Neutrophil (primary cell): Measurements from ENCODE around the gene MFAP2.

Experiments used
- H3K27ac ChIP-seq: fragments of 200-600 bp; sonication (generic); 2 replicates; pipeline ENCODE4 v1.5.1; 2016; ENCODE audit warnings: mild to moderate bottlenecking, moderate library complexity
- H3K27me3 ChIP-seq: fragments of 200-600 bp; sonication (generic); 2 replicates; pipeline ENCODE4 v1.6.0; 2016; ENCODE audit warnings: mild to moderate bottlenecking
- H3K36me3 ChIP-seq: fragments of 200-600 bp; sonication (generic); 2 replicates; pipeline ENCODE4 v1.5.1; 2017
- H3K4me1 ChIP-seq, 2 experiments: fragments of 200-600 bp in 1 of 2; sonication (generic) in 1 of 2; 1 replicate in 1 of 2; 2 replicates in 1 of 2; pipeline versions ENCODE4 v1.5.1 to v1.6.1; 2013 to 2016; ENCODE audit warnings: low read depth in 1 of 2, low read length in 1 of 2, mild to moderate bottlenecking in 1 of 2, moderate library complexity in 1 of 2; ENCODE audit not compliant: control insufficient read depth in 1 of 2, insufficient read depth in 1 of 2
- H3K4me3 ChIP-seq, 2 experiments: fragments of 200-600 bp in 1 of 2; sonication (generic) in 1 of 2; 1 replicate in 1 of 2; 2 replicates in 1 of 2; pipeline ENCODE4 v1.5.1; 2013 to 2016; ENCODE audit warnings: low read depth in 1 of 2, low read length in 1 of 2, mild to moderate bottlenecking in 1 of 2, moderate library complexity in 1 of 2
- H3K9me3 ChIP-seq: fragments of 200-600 bp; sonication (generic); 2 replicates; pipeline ENCODE4 v1.5.1; 2016
- TF ChIP-seq, protein P1 (sequence below): fragments of 200-600 bp; sonication (generic); IDR thresholded peaks from 2 replicates; pipeline ENCODE4 v1.5.1; 2016; ENCODE audit warnings: antibody characterized with exemption

Gene MFAP2

DNA sequence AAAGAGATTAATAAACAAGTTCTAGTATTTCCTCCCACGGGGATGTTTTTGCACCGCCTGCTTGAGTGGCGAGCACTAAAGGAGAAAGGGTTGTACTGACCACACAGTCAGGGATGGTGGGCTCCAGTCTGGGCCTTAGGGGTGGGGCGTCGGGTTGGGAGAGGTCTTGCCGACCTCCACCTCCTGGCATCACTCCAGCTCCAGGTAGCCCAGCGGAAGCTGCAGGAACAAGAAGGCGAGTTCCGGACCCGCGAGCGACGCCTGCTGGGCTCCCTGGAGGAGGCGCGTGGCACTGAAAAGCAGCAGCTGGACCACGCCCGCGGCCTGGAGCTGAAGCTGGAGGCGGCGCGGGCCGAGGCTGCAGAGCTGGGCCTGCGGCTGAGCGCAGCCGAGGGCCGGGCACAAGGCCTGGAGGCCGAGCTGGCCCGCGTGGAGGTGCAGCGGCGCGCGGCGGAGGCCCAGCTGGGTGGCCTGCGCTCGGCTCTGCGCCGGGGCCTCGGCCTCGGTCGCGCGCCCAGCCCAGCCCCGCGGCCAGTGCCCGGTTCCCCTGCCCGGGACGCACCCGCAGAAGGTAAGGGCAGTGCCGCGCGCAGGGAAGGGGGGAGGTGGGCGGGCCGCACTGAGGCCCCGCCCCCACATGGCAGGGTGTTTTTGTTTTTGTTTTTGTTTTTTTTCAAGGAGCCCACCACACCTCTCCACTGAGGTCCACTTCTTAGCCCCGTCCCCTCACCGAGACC, 19.7 kb downstream of the MFAP2 start:
- no peak overlapping the region for H3K27ac ChIP-seq
- H3K4me1 ChIP-seq: peaks cover 4 to 6% of the 10 kb centered on the region in 2 experiments
- H3K4me3 ChIP-seq: peak overlapping the region; percentile 25 to 40
- no peaks in the 10 kb centered on the region for H3K27me3 ChIP-seq
- no peaks in the 10 kb centered on the region for H3K36me3 ChIP-seq
- TF ChIP-seq, protein P1, sequence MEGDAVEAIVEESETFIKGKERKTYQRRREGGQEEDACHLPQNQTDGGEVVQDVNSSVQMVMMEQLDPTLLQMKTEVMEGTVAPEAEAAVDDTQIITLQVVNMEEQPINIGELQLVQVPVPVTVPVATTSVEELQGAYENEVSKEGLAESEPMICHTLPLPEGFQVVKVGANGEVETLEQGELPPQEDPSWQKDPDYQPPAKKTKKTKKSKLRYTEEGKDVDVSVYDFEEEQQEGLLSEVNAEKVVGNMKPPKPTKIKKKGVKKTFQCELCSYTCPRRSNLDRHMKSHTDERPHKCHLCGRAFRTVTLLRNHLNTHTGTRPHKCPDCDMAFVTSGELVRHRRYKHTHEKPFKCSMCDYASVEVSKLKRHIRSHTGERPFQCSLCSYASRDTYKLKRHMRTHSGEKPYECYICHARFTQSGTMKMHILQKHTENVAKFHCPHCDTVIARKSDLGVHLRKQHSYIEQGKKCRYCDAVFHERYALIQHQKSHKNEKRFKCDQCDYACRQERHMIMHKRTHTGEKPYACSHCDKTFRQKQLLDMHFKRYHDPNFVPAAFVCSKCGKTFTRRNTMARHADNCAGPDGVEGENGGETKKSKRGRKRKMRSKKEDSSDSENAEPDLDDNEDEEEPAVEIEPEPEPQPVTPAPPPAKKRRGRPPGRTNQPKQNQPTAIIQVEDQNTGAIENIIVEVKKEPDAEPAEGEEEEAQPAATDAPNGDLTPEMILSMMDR: peak; percentile 55
- H3K9me3 ChIP-seq: no peaks in the 10 kb centered on the region

DNA sequence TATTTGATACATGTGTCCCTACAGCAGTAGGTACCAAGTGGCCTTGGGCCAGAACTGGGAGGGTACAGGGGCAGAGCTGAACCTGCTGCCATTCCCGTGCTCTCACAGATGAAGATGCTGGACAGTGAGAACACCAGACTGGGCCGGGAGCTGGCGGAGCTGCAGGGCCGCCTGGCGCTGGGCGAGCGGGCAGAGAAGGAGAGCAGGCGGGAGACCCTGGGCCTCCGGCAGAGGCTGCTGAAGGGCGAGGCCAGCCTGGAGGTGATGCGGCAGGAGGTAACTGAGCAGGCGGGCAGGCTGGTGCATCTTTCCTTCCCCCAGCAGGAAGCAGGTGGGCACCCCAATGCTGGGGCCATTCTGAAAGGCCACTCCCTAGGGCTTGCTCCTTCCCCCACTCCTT, 21.9 kb downstream of the MFAP2 start:
- Histone ChIP-seq H3K36me3 (no peaks in the 10 kb centered on the region), H3K4me1 (peaks cover 4 to 6% of the 10 kb centered on the region in 2 experiments), H3K9me3 (no peaks in the 10 kb centered on the region), H3K27me3 (no peaks in the 10 kb centered on the region), H3K4me3 (no peak overlapping the region), H3K27ac (no peak overlapping the region)
- TF ChIP-seq, protein P1: no peak

DNA sequence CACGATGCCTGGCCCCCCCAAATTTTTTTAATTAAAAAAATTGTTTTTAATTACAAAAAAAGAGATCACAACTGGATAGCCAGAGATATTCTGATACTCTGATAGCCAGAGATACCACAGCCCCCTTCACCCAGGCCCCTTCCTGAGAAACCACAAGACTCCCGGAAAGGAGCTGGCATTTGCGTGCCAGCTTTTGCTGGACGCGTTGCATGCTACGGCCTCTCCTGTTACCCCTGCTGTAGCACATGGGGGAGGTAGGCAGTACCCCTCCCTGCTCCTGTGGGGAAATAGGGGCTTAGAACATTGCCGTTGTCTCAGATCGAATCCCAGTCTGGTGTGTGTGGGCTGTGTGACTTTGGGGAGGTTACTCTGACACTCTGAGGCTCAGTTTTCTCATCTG, 22.7 kb downstream of the MFAP2 start:
- no peaks in the 10 kb centered on the region for H3K36me3 ChIP-seq
- TF ChIP-seq, protein P1: no peak
- H3K27ac ChIP-seq: no peak overlapping the region
- H3K9me3 ChIP-seq: no peaks in the 10 kb centered on the region
- no peaks in the 10 kb centered on the region for H3K27me3 ChIP-seq
- peaks cover 4 to 6% of the 10 kb centered on the region in 2 experiments for H3K4me1 ChIP-seq
- H3K4me3 ChIP-seq: no peak overlapping the region

DNA sequence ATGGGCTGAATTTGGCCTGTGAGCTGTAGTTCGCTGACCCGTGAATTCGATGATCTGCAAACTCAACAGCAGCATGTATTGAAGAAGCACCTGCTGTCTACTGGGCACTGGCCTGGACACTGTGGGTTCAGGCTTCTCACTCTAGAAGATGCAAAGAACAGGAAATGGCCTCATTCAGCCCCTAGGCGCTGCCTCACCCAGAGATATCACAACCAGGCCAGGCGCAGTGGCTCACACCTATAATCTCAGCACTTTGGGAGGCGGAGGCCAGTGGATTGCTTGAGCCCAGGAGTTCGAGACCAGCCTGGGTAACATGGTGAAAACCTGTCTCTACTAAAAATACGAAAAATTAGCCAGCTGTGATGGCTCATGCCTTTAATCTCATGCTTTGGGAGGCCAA, 23.6 kb downstream of the MFAP2 start:
- TF ChIP-seq, protein P1: no peak
- H3K9me3 ChIP-seq: no peaks in the 10 kb centered on the region
- no peak overlapping the region for H3K4me3 ChIP-seq
- H3K27me3 ChIP-seq: no peaks in the 10 kb centered on the region
- H3K36me3 ChIP-seq: no peaks in the 10 kb centered on the region
- no peak overlapping the region for H3K27ac ChIP-seq
- H3K4me1 ChIP-seq: peaks cover 4 to 6% of the 10 kb centered on the region in 2 experiments

DNA sequence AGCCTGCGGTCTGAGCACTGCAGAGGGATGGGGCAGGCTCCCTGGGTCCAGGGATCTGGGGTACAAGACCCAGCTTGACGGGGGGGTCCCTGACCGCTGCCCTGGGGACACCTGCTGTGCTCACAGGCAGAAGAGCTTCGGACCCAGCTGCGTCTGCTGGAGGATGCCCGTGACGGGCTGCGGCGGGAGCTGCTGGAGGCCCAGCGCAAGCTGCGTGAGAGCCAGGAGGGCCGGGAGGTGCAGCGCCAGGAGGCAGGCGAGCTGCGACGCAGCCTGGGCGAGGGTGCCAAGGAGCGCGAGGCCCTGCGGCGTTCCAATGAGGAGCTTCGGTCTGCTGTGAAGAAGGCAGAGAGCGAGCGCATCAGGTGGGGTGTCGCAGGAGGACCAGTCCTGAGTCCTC, 25.2 kb downstream of the MFAP2 start:
- H3K4me1 ChIP-seq: peaks cover 0 to under 1% of the 10 kb centered on the region in 2 experiments
- no peak overlapping the region for H3K27ac ChIP-seq
- TF ChIP-seq, protein P1: no peak
- no peaks in the 10 kb centered on the region for H3K36me3 ChIP-seq
- no peaks in the 10 kb centered on the region for H3K27me3 ChIP-seq
- no peak overlapping the region for H3K4me3 ChIP-seq
- H3K9me3 ChIP-seq: no peaks in the 10 kb centered on the region
